Suppressor macrophage treated with lipopolysaccharide for 1 hour (primary cell): Measurements from ENCODE around the gene HIRIP3.
"Not testable (repeated sequence)": the region's sequence is repeated elsewhere in the genome, so short reads cannot be mapped to it uniquely, and the experiment has no call there.

Experiments used
- DNase-seq, 3 donors: peaks; one replicate each; pipeline ENCODE4 v3.0.0-alpha.2; 2020 to 2022

Gene HIRIP3

DNA sequence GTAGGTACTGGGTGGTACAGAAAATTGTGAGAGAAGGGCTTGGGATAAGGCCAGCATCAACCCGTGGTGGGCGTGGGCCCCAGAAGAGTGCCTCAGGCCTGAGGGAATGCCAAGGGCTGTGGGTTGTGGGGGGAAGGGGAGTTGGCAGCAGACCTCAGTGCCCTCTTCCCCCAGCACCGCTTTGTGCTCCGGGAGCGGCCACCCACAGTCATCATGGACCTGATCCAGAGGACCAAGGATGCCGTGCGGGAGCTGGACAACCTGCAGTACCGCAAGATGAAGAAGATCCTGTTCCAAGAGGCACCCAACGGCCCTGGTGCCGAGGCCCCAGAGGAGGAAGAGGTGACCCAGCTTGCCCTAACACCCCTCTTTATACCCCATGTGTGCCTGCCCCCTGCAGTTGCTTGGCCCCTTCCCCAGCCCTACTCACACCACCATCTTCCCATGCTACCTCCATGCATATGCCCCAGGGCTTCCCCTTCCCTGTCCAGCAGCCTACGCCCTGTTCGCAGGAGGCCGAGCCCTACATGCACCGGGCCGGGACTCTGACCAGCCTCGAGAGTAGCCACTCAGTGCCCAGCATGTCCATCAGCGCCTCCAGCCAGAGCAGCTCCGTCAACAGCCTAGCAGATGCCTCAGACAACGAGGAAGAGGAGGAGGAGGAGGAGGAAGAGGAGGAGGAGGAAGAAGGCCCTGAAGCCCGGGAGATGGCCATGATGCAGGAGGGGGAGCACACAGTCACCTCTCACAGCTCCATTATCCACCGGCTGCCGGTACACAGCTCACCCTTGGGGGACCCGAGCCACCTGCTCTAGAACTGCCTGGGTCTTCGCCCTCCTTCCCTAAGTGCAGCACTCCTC, 12.6 kb downstream of the HIRIP3 start:
- DNase-seq, result no peak

DNA sequence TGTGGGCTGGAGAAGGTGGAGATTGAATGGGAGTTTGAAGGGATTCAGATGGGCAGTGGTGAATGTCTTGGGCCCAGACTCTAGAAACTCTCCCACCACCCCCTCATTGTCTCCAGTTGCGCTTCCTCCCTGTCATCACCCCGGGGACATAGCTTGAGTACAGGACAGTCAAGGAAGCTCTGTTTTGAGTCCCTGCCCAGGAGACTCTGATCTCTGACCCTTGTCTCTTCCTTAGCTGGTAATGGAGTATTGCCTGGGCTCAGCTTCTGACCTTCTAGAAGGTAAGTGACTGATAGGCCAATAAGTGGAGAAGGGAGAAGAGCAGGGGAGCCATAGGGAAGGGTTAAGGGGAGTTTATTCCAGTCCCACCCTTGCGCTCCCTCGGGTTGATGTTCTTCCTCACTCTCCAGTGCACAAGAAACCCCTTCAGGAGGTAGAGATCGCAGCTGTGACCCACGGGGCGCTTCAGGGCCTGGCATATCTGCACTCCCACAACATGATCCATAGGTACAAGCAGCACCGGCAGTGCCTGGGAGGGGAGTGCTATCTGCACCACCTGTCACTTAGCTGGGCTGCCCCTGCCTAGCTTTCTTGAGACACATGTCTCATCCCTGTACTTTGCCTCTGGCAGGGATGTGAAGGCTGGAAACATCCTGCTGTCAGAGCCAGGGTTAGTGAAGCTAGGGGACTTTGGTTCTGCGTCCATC, 16.7 kb downstream of the HIRIP3 start:
- no peak for DNase-seq

DNA sequence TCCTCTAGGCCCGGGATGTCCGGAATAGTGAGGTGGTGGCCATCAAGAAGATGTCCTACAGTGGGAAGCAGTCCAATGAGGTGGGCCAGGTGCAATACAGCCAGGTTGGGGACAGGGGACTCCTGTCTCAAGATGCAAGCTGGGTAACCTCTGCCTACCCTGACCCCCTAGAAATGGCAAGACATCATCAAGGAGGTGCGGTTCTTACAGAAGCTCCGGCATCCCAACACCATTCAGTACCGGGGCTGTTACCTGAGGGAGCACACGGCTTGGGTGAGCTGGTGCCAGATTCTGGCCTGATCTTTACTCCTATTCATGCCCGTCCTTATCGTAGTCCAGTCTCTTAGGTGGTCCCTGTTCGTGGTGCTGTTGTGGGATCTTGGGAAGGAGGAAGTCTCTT, 17.3 kb downstream of the HIRIP3 start:
- no peak for DNase-seq

DNA sequence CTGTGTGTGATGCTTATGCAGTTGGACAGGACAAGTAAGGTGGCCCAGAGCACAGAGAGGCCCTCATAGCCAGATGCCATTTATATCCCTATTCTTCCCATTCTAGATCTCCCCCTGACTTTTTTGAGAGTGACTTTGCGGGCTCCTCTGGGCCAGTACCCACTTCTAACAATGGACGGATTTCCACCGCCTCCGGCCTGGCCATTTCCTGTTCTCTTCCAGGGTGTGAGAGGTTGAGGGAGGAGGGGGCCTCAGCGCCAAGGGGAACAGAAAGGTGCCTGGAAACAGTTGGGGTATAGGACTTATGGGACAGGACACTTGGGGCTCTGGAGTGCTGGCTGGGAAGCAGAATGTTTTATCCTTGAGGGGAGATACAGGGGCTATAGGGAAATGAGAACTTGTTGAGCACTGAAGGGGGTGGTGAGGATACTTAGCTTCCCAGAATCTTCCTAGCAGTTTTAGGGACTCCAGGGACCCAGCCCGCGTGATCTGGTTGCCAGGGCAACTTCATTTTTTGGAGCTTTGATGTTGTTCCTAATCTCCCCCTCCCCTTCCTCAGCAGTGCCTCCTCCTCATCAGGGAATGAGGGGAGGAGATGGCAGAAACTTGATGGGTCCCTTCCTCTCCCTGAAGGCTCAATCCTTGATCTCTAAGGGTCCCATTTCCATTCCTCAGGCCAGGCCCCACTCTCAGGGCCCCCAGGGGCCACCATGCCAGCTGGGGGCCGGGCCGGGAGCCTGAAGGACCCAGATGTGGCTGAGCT, 18.2 kb downstream of the HIRIP3 start:
- no peak for DNase-seq

DNA sequence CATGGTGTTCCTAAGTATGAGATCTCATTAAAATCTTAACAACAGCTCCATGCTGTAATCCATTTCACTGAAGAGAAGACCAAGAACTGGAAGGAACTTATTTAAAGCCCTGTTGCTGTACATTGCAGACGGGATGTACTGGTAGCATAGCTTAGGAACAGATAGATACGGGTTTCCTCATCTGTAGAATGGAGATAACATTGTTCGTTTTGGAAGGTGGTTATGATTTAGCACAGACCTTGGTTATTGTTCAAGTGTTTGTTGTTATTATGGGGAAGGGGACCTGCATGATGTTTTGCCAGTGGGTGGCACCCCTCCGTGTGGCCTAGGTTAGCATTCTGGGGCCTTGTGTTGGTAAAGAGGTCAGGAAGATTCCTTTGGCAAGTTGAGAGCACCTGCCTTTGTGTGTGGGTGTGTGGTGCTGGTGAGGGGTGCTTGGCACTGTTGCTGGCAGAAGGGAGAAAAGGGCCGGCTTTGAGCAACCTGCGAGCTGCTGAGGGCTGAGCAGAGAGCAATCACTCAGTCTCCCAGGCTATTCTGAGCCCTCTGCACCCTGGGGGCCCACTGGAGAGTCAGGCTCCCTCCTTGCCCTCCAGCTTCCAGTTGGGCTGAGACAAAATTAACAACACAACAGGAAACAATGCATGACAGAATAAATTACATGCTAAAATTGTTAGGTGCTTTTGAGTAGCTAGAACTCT, 19.5 kb downstream of the HIRIP3 start:
- no peak for DNase-seq

DNA sequence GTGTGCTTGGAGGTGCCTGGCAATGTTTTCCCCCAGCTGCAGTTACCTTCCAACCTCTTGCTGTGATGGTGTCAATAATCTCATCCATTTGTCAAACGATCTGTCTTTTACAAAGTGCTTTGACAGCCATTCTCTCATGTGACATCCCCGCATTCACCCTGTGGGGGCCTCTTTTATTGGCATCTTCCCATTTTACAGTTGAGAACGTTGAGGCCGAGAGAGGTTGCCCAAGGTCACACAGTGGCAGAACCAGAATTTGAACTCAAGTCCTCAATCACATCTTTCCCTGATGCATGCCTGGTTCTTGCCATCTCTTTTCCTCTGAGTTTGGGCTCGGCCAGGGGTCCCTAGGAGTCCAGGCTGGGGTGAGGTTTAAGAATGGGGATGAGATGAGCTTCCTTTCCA, 20.3 kb downstream of the HIRIP3 start:
- DNase-seq, result no peak

DNA sequence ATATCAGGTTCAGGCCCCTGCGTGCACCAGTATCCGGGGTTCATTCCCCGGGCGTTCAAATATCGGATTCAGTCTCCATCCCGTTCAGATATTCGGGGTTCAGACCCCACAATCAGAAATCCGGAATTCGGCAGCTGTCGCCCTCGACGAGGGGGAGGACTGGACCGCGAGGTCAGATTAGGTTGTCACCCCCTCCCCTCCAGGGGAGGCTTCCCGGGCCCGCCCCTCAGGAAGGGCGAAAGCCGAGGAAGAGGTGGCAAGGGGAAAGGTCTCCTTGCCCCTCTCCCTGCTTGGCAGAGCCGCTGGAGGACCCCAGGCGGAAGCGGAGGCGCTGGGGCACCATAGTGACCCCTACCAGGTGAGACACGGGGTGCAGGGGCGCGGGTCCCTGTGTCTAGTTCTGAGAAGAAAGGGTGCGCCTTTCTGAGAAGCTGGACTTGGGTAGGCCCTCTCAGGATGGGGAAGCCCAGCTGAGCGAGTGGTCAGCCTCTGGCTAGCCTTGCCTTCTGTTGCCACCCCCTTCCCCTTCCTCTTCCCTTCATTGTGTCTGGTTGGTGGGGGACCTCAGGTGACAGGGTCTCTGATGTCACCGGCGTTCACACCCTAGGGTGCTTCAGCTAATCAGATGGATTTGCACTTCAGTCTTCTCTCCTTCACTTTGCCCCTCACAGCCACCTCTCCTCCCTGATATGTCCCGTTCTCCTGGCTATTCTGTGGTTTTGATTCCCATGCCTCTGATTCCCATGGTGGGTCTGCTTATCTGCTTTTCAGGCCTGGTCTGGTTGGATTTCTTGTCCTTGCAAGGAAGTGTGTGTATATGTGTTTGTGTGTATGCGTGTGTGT, 20.9 kb downstream of the HIRIP3 start:
- peak; percentile 68 to 81 (median 80) for DNase-seq

DNA sequence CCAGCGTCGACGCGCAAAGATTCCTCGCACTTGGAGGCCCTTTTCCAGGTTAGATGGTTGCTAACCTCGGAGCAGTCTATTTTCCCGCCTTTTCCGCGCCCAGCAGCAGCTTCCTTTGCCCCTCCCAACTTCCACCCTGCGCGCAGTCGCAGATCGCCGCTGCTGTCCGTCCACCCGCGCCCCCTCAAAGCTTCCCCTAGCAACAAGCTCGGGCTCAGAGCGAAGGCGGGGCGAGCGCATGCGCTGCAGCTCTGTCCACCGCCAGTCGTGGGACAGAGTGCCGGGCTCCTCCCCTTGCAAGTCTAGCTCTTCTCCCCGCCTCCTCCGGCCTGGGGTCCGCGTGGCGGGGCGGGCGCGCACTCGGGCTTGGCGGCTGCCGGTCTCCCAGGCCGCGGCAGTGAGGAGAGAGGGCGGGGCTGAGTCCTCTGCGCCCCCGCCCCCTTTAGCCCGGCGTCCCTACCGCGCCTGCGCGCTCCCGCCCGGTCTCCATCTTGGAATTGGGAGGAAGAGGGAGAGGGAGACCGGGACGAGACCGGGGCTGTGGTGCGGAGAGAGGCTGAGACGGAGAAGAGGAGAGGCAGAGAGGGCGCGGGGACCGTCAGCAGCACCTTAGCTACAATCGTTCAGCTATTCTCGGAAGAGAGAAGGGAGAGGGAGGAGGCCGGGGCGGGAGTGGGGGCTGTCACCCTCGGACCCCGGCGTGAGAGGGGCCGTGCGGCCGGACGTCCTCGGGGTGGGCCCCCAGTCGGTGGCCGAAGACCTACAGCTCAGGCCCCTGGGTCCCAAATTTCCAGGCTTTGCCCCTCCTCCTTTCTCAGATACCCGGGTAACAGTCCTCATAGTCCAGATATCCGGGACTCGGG, 21.8 kb downstream of the HIRIP3 start, which contains the start of gene TAOK2:
Gene TAOK2, plus strand, starts transcription at position 485 of the 863 bp plus-strand sequence. CDS start 3,905 bp downstream, outside the sequence.
- peak; percentile 99 to 100 (median 99) for DNase-seq

DNA sequence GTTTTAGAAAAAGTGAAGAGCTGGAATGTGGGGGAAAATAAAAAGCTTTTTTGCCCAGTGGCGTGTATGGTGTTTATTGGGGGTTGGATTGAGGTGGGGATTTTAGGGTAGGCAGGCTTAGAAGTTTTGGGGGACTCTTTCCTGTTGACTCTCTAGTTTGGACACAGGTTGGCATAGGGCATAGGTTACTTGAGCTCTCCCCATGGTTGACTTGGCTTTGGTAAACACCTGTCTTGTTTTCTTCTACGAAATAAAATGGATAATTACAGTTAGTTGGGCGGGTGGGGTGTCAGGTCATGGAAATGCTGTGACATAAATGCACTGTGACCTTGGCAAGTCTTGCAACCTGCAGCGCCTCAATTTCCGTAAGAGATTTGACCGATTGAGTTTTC, 22.4 kb downstream of the HIRIP3 start:
- no peak for DNase-seq

DNA sequence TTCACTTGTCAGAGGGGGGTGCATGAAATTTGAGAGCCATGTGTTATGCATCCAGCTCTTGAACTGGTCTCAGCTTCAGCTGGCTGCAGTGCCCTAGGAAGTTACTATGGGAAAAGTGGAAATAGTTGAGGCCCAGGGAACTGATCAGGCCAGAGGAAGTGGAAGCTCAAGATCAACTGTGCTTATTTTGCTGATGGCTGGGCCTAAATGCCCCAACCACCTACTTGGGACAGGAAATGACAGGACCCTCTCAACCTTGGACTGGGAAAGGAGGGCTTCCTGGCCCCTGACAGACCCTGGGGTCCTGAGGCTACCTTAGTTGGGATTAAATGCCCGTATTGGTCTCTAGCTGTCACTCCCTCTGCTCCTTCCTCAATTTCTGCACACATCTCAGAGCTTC, 22.9 kb downstream of the HIRIP3 start:
- no peak for DNase-seq

DNA sequence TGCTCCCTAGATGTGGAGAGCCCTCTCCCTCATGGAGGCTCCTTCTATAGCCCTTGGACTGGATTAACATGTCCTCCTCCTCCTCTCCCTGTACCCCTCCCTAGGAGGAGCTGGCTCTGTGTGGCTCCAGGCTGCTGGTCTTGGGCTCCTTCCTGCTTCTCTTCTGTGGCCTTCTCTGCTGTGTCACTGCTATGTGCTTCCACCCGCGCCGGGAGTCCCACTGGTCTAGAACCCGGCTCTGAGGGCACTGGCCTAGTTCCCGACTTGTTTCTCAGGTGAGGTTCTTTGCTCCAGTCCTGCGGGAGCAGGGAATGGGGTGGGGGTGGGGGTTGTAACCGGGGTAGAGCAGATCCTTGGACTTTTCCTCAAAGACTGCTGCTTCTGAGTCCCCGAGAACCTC, 24.1 kb downstream of the HIRIP3 start:
- DNase-seq, result no peak

DNA sequence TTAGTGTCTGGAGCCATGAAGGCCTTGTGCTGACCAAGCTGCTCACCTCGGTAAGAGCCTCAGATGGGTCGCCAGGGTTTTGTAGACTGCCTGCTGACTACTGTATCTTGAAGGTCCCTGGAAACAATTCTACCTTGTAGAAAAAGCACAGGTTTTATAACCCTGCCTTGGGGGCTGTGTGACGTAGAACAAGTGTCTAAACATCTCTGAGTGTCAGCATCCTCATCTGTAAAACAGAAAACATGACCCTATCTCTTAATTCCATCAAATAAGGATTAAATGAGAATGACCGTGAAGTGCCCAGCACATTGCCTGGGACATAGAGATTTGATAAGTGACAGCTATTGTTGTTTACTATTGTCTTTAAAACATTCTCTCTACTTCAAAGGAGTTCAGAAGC, 27.2 kb downstream of the HIRIP3 start:
- no peak for DNase-seq

DNA sequence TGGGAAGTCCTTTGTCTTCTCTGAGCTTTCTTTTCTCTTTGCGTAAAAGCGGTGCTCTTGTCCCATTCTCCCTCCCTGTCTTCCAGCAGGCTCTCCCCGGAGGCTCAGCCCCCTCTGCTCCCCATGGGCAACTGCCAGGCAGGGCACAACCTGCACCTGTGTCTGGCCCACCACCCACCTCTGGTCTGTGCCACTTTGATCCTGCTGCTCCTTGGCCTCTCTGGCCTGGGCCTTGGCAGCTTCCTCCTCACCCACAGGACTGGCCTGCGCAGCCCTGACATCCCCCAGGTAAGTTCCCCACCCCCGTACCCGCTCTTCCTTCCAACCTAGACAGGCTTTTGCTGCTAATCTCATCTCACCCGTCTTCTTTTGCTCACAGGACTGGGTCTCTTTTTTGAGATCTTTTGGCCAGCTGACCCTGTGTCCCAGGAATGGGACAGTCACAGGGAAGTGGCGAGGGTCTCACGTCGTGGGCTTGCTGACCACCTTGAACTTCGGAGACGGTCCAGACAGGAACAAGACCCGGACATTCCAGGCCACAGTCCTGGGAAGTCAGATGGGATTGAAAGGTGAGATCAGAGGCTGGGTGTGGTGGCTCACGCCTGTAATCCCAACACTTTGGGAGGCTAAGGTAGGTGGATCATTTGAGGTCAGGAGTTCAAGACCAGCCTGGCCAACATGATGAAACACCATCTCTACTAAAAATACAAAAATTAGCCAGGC, 32.2 kb downstream of the HIRIP3 start:
- DNase-seq, result peak; percentile 24 to 46 (median 24)

DNA sequence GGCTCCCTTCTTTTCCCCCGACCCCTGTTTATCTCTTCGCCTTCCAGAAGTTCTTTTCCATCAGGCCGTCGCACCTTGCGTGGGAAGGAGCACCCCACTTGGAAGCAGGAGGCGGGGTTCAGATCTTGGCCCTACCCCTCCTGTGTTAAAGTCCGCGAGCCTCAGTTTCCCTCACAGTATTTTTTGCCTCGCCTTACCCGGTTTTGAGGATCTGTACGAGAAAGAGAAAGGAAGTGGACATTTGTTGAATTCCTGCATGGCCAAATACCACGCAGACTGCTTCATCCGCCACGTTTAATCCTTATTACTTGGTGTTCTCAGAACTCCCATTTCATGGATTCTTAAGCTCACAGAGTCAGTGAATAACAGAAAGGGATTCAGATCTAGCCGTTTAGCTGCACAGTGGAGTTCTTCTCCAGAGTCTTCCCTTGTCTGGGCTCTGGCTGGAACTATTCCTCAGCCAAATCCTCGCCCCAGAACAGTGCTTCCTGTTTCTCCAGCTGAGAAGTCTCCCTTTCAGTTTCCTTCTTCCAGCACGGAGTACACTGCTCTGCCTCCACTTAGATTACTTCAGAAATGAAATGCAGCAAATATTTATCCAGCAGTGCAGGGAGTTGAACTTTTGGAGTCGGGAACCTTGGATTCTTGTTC, 32.9 kb downstream of the HIRIP3 start:
- DNase-seq, result peak; percentile 86 to 94 (median 89)

DNA sequence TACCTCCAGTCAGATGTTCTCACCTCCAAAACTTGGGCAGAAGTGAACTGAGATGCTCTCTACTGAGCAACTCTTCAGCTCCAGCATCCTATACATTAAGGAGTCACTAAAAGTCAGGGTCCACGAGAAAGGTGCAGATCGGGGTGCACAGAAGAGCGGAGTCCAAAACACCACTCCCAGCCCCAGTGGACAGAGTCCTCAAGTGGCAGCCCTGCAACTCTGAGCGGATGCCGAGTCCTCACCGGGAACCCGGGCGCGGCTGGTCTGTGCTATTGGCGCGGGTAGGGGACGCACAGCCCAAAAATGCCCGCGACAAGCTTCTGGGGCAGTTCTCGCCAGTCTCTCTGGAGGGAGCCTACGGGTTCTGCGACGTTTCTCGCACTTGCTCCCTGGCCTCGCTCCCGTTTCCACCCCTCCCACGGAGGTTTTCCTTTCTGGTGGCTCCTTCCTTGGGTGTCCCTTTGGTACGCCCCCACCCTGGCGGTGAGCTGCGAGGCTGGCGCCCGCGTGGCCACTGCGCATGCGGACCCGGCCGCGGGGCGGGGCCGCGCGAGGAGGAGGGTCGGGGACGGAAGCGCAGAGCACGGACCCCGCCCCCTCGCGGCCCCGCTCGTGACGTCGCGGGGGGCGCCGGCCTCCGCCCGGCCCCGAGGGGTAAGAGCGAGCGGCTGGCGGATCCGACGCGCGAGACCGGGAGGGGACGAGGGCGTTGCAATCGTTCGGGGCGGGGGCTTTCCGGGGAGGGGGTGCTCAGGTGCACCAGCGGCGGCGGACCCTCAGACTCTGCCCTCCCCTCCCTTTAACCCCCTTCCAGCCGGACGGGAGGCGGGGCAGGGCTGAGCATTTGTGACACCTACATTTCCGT, 33.7 kb downstream of the HIRIP3 start, which contains the start of gene TMEM219:
Gene TMEM219, plus strand, starts transcription at position 601 of the 865 bp plus-strand sequence. CDS start 1,065 bp downstream, outside the sequence.
- peak; percentile 96 to 99 (median 98) for DNase-seq

DNA sequence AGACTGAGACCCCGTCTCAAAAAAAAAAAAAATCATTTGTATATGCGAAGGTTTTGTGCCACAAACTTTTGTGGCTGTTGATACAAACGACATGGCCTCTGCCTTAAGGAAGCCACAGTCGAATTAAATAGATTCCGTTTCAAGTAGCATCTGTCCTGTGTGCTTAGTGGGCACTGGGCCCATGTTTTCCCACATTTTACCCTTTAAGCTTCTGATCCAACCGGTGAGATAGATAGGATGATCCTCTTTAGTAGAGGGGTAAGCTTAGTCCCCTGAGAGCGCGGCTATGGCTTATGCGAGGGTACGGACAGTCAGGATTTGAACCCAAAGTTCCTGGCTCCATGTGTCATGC, 34.3 kb downstream of the HIRIP3 start:
- DNase-seq, result no peak

DNA sequence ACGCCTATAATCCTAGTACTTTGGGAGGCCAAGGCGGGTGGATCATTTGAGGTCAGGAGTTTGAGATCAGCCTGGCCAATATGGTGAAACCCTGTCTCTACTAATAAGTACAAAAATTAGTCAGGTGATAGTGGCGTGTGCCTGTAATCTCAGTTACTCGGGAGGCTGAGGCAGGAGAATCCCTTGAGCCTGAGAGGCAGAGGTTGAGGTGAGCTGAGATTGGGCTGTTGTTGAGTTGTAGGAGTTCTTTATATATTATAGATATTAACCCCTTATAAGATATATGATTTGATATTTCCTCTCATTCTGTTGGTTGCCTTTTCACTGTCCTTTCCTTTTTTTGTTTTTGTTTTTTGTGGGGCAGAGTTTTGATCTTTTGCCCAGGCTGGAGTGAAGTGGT, 35.6 kb downstream of the HIRIP3 start:
- DNase-seq, result not testable (repeated sequence)

DNA sequence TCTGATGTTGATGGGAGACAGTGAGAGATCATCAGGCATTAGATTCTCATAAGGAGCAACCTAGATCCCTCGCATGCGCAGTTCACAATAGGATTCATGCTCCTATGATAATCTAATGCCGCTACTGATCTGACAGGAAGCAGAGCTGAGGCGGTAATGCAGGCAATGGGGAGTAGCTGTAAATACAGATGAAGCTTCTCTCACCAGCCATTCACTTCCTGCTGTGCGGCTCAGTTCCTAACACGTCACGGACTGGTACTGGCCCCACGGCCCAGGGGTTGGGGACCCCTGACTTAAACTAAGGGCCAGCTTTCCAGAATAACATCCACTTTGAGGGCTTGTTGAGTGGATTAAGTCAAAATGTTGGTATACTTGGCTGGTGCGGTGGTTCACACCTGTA, 36.1 kb downstream of the HIRIP3 start:
- DNase-seq, result no peak
